ENCODE results near the gene PDGFD.

Gene PDGFD

GRCh38 chr11:103923451-103923931 is 240.5 kb downstream of the PDGFD start:
- DNase-seq (ENCODE audit: low spot score) = no peak

GRCh38 chr11:103920933-103921332 is 243.0 kb downstream of the PDGFD start:
- DNase-seq (ENCODE audit: low spot score) = no peak

DNA sequence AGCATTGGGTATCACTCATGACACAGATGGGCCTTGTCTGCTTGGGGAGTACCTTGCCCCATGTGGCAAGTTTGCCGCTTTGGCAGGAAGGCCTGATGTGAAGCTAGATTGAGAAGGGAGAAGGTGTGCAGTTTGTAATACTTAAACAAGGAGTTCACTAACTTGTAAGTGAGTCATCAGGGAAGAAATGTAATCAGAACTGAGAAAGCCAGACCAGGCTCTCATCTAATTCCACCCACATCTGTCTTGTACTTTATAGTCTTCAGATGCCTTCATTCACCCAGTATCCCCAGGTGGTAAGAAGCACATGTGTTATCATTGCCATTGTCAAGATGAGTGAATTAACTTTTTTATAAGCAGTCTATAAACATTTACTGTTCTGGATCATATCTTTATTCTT is 243.5 kb downstream of the PDGFD start:
- no peak for DNase-seq (ENCODE audit: low spot score)

DNA sequence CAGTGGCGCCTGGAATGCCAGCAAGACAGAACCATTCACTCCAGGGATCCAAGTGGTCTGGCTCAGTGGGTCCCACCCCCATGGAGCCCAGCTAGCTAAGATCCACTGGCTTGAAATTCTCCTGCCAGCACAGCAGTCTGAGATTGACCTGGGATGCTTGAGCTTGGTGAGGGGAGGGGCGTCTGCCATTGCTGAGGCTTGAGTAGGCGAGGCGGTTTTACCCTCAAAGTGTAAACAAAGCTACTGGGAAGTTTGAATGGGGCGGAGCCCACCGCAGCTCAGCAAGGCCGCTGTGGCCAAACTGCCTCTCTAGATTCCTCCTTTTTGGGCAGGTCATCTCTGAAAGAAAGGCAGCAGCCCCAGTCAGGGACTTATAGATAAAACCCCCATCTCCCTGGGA is 253.2 kb downstream of the PDGFD start:
- DNase-seq (ENCODE audit: low spot score) = no peak

DNA sequence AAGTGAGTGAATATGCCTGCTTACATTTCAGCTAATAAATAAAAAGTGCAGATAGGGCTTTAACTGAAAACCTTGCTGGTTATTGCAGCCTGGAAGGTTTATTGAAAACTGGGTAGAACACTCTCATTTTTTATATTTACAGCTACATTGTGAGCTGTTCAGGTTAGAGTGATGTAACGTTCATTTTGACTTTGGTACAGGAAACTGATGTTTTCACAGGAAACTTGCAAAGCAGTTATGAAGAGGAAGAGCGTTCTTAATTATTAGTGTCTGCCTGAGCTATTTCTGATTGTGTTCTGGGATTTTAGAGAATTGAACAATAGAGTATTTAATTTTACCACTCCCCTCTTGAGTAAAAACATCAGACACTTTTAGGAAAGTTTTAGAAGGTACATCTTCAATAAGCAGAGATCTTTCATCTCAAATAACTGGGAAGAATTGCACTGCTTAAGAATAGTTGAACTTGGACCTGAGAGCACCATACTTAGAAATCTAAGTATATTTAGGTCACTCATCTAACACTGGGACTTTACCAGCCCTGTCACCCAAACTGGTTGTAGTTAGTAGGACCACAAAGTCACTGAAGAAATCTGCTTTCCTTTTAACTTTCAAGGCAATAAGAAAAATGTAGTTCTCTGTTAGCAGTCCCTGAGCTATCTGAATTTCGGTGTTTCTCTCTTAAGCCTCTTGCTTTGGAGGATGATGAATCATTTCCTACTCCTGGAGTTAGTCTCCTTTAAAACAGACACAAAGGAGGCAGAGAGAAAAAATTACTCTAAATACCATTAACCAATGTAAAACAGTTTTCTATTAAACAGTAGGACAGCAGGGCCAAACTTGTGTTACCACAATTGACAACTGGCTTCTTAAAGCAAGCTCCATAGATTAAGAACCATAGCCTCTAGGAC is 256.1 kb downstream of the PDGFD start:
- no peak for DNase-seq (ENCODE audit: low spot score)

- no peak for DNase-seq (ENCODE audit: low spot score)
Observed at GRCh38 chr11:103907136-103907535, 256.8 kb downstream of the PDGFD start.

DNA sequence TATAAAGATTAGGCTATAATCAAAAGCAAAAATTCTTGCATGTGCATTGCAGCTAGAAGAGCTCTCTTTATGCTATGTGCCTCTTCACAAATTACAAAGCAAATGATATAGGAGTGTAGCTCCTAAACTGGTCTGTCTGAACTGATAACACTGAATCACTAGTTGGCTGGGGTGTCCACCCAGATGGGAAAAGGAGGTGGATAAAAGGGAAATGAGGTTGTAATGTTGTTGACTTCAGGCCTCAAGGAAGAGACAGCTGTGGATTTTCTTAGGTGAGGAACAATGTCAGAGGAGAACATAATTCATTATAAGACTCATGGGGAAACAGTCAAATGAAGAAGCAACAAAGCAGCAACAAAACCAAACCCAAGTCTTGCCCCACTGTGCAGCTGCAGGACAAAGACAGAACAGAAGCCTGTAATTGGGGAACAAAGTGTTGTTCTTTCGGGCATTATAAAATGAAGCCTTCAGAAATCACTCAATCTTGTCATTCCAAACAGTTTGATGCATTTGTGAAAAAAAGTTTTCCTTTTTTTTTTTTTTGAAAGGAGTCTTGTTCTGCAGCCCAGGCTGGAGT is 257.6 kb downstream of the PDGFD start:
- DNase-seq (ENCODE audit: low spot score) = no peak

GRCh38 chr11:103904324-103904667 is 259.7 kb downstream of the PDGFD start:
- DNase-seq (ENCODE audit: low spot score) = no peak

DNA sequence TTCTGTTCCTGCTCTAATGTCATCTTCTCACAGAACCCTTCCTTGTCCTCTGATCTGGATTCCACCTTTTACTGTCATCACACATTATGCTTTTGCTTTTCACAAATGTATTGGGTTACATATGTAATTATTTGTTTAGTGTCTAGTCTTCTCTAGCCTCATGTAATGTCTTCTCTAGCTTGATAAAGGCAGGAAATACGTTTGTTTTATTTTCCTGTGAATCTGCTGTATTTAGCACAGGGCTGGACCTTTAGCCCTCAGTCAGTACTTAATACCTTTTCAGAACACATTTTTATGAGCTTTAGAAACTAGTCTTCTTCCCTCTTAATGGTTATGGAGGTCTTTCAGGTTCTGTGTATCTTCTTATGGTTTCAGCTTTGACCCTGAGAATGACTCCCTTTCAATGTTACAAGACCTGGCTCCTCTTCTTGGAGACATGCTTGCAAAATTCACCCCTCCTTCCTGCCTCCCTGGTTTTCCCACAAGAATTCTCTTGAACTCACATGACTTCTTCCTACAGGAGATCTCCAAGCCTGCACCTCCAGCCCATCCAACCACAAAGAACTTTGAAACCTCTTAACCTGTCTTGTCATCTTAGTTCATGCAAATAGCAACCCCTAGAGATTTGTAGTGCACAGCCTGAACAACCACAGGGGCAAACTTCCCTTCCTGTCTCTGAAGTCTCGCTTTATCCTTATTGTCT is 260.2 kb downstream of the PDGFD start:
- DNase-seq (ENCODE audit: low spot score) = no peak

GRCh38 chr11:103902994-103903393 is 261.0 kb downstream of the PDGFD start:
- no peak for DNase-seq (ENCODE audit: low spot score)

DNA sequence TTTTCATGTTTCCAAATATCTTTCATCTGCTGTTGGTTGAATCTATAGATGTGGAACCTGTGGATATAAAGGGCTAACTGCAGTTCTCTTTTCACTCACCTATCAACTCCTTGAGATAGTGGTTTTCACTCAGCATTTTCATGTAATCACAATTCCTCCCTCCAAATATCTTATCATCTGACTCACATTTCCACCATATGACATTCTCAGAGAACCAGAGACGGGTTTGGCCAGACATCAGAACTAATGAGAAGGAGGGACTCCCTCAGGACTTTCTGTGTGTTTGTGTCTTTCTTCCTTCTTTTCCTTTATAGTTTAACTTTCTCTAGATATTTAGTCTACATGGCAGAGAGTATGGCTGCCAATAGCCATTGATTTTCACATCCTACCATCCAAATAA is 262.3 kb downstream of the PDGFD start:
- no peak for DNase-seq (ENCODE audit: low spot score)

DNA sequence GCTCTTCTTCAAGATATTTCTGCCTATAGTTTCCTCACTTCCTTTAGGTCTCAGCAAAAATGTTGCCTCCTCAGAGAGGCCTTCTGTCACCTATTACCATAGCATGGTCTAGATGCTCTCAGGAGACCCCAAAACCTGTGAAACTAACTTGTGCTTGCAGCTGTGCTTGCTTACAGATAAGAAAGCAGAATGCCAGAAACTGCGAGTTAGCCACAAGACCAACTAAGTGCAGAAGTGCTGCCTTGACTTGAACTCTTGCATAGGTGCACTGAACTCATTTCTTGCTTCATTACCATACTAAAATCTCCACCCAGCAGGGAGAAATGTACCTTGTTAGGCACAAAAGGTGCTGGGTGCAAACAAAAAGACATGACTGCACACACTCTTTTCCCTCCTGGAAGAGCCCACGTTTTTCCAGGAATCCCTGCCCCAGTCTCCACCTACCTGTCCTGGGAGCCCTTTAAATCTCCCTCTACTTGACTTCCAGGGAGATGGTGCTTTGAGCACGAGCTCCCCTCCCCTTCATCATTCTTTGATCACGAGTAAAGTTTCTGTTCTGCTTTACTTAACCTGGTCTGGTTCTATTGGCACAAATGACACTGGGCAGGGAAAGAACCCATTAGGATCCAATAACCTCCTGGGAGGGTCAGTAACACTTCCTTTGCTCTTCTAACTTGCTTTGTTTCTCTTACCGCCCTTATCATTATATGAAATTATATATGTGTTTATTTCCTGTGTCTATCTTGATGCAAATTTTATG is 265.2 kb downstream of the PDGFD start:
- no peak for DNase-seq (ENCODE audit: low spot score)

GRCh38 chr11:103898065-103898464 is 265.9 kb downstream of the PDGFD start:
- DNase-seq (ENCODE audit: low spot score) = no peak

DNA sequence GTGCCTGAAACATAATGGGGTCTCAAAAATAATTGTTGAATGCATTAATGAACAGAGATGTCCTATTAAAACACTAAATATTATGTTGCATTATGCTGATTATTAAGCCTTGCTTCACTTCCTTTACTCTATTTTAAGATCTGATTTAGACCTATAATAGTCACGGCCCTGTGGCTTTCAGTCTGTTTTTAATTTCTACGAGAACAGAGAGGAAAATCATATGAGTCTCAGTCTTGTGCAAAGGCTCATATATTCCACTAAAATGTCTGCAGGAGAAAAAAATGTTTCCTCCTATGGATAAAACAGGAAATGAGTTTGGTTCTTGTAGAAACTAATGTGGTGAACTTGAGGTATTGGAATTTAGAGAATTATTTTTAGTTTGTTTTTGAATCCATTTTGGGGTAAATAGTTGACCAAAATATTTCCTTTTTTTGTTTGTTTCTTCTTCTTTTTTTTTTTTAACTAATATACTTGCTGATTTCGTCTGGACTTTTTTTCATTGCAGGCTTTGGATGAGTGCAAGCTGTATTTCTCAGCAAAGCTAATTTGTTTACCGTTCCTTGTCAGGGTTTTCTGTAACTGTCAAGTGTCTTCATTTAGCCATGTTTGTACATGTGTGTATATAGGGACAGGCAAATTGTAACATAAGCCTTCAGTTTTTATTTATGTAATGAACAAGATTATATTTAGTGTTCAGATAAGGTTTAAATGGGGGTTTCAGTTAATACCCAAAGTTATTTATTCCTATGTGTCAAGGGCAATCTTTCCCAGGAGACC is 266.6 kb downstream of the PDGFD start:
- DNase-seq (ENCODE audit: low spot score) = no peak

DNA sequence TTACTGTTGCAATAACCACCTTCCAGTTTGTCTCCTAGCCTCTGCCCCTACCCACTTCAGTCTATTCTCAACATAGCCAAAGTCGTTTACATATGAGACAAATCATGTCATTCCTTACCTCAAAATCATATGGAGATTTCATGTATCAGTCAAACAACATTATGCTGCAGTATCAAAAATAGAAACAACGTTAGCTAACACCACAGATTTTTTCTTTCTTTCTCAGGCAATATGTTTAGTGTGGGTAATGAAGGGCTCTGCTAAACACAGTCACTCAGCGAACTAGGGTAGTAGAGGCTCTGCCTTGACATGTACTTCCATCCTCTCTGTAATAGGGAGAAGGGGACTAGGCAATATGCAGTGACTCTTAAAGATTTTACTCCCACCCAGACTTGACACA is 268.8 kb downstream of the PDGFD start:
- no peak for DNase-seq (ENCODE audit: low spot score)

DNA sequence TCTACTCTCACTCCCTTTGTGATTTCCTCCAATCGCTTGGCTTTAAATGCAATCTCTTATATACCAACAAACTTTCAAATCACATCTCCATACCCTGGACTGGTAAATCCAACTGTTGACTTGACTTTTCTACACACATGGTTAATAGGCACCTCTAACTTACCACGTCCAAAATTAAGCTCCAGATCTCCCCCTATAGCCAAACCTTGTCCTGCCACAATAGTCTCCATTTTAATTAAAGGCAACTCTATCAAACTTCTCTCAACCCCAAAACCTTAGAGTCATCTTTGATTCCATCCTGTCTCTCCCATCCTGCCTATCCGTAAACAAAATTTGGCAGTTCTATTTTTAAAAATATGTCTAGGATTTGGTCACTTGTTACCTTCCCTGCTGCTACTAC is 269.3 kb downstream of the PDGFD start:
- no peak for DNase-seq (ENCODE audit: low spot score)

- DNase-seq (ENCODE audit: low spot score) = no peak
Observed at GRCh38 chr11:103894034-103894433, 269.9 kb downstream of the PDGFD start.

DNA sequence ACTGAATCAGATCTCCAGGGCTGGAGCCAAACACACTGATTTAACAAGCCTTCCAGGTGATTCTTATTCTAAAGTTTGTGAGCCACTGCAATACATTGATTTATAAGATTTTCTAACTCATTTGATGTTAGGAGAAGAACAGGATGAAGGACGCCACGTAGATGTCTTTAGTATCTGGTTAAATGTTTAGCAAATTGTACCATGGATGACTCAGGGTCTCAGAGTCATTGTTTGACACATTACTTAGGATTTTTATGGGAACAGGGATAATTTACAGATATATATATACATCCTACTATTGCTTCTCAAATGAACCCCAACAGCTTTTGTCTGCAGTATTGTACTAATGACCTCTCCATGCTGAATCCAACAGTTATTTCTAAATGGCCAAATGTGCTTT is 270.6 kb downstream of the PDGFD start:
- no peak for DNase-seq (ENCODE audit: low spot score)

DNA sequence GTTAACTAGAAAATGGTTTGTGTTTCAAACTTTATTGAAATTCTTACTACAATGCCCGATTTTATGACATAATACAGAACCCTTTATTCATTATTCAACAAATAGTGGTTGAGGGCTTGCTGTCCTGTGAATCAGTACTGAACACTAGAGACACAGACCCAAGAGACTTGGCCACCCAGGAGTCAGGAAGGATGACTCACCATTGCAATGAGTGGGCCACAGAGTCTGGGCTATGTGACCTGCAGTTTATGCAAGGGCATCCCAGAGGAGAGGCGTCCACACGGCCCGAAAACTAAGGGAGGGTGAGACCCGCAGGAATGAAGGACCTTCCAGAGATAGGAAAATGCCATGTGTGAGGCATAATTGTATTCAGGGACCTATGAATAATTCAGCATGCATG is 271.3 kb downstream of the PDGFD start:
- DNase-seq (ENCODE audit: low spot score) = no peak

- no peak for DNase-seq (ENCODE audit: low spot score)
Observed at GRCh38 chr11:103890654-103891053, 273.3 kb downstream of the PDGFD start.

DNA sequence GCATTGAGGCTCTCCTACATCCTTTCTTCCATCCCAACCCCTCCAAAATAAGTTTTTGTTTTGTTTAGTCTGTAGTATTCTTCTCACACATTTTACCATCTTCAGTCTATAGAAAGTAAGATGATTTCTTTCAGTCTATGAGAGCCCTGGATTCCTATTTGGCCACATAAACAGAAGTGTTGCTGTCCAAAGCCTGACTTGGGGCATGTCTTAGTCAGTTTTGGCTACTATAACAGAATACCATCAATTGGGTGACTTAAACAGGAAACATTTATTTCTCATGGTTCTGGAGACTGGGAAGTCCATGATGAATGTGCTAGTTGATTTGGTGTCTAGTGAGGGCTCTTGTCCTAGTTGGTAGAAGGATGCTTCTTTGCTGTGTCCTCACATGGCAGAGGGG is 274.3 kb downstream of the PDGFD start:
- DNase-seq (ENCODE audit: low spot score) = no peak
